ENCODE results near the gene CD151. TPM values are rescaled to one million over a fixed set of nuclear protein-coding genes. Genes with fewer than 3 reads are reported as not detected.
A peak's percentile ranks its signal among the peaks of the same experiment; 100 is the strongest.

The CD151 gene
- total RNA-seq, 1 experiment from 2014 or later, result 296 TPM

DNA sequence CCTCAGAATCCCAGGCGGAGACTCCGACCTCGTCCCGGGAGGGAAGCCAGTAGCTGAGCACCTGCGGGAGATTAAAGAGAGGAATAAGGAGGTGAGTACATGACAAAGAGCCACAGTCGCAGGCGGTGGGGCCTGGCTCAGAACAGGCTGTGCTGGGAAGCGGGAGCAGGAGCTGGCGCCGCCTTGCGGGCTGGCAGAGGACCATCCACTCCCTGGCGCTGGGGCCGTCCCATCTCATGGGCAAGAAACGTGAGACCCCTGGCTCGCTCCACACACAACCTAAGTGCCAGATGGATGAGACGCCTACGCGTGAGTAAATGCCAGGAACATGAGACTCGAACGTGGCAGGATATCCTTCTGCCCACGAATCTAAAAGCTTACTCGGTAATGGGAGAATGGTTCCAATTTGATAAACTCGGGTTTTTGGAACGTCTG lies 49.2 kb upstream of the CD151 start:
- ChIA-PET RAD21 (ENCODE audit: low non-redundant PET in 1 of 2, low total read pairs in 2 of 2, uncharacterized antibody in 2 of 2, unreplicated experiment in 2 of 2) (interaction anchor here in 1 of 2 experiments (0.7 kb wide), 1 partner anchor 88 kb away, joined by 4 read pairs; the partner anchor contains the start of genes DEAF1 and TMEM80), POLR2A (interaction anchor here (0.6 to 1.3 kb wide), 2 partner anchors 12 to 22 kb away, joined by 3 to 12 read pairs; no protein-coding TSS in a partner anchor), CTCF (interaction anchor here (0.9 to 1.9 kb wide), 7 partner anchors 8 to 229 kb away, joined by 3 to 6 read pairs (median 4); partner anchors contain the start of gene TMEM80)
- Histone ChIP-seq H3K4me2 (ENCODE audit: low read length) (peak overlapping the region; percentile 57), H3K27me3 (ENCODE audit: insufficient read depth, low read length) (no peaks in the 10 kb centered on the region), H3K9me2 (ENCODE audit: insufficient read depth) (no peaks in the 10 kb centered on the region), H3K9ac (ENCODE audit: low read length) (peak overlapping the region; percentile 11; the same call in 1 of the 2 replicates), H3K4me3 (replicated peaks in 1 of 2; ENCODE audit: low read depth in 1 of 2, low read length in 2 of 2) (no peak overlapping the region), H3K79me2 (ENCODE audit: insufficient read depth, low read length) (peaks cover 21% of the 10 kb centered on the region; the same call in 1 of the 2 replicates), H4K20me1 (ENCODE audit: insufficient read depth) (no peaks in the 10 kb centered on the region), H3K27ac (ENCODE audit: low read depth, low read length) (peak overlapping the region; percentile 45), H3K4me1 (ENCODE audit: control insufficient read depth in 1 of 2, insufficient read depth in 2 of 2, low read length in 2 of 2) (peaks cover 19 to 29% of the 10 kb centered on the region in 2 experiments), H3K36me3 (ENCODE audit: control insufficient read depth in 1 of 2, insufficient read depth in 2 of 2, low read length in 2 of 2) (no peaks in the 10 kb centered on the region), H2AFZ (ENCODE audit: low read depth, low read length, poor library complexity, severe bottlenecking) (no peak overlapping the region), H3K9me3 (ENCODE audit: control insufficient read depth in 1 of 2, insufficient read depth in 1 of 2, low read depth in 1 of 2, low read length in 2 of 2) (no peaks in the 10 kb centered on the region)
- intact Hi-C loops (cut with micrococcal nuclease), result no loop called here
- no TSS peak for BruUV-seq (replicated peaks)
- ATAC-seq, result peak; percentile 95
- DNase-seq (ENCODE audit: low read depth, low spot score), result peak; percentile 78
- TF ChIP-seq TCF7L2 (IDR thresholded peaks at IDR 0.05; ENCODE audit: borderline replicate concordance, extremely low read depth, insufficient read depth, insufficient read length) (peak; percentile 86), POLR2AphosphoS5 (IDR thresholded peaks at IDR 0.05; ENCODE audit: low read depth, low read length) (peak; percentile 45; the same call in 1 of the 2 replicates), ZFX (IDR thresholded peaks at IDR 0.05) (no peak), SIN3A (IDR thresholded peaks at IDR 0.05; ENCODE audit: low read depth) (peak; percentile 47; the same call in 1 of the 2 replicates)
- TF ChIP-seq, protein P1, sequence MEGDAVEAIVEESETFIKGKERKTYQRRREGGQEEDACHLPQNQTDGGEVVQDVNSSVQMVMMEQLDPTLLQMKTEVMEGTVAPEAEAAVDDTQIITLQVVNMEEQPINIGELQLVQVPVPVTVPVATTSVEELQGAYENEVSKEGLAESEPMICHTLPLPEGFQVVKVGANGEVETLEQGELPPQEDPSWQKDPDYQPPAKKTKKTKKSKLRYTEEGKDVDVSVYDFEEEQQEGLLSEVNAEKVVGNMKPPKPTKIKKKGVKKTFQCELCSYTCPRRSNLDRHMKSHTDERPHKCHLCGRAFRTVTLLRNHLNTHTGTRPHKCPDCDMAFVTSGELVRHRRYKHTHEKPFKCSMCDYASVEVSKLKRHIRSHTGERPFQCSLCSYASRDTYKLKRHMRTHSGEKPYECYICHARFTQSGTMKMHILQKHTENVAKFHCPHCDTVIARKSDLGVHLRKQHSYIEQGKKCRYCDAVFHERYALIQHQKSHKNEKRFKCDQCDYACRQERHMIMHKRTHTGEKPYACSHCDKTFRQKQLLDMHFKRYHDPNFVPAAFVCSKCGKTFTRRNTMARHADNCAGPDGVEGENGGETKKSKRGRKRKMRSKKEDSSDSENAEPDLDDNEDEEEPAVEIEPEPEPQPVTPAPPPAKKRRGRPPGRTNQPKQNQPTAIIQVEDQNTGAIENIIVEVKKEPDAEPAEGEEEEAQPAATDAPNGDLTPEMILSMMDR (IDR thresholded peaks at IDR 0.05 in 2 of 3, conservative IDR thresholded peaks at IDR 0.05 in 1 of 3; ENCODE audit: borderline replicate concordance in 1 of 3, insufficient read depth in 1 of 3, low read depth in 2 of 3, low read length in 2 of 3), result peak in 2 of 3 experiments; percentile 83 to 94
- TF ChIP-seq, protein P2, sequence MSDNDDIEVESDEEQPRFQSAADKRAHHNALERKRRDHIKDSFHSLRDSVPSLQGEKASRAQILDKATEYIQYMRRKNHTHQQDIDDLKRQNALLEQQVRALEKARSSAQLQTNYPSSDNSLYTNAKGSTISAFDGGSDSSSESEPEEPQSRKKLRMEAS (IDR thresholded peaks at IDR 0.05), result peak; percentile 66; the same call in 1 of the 2 replicates
- TF ChIP-seq, protein P3, sequence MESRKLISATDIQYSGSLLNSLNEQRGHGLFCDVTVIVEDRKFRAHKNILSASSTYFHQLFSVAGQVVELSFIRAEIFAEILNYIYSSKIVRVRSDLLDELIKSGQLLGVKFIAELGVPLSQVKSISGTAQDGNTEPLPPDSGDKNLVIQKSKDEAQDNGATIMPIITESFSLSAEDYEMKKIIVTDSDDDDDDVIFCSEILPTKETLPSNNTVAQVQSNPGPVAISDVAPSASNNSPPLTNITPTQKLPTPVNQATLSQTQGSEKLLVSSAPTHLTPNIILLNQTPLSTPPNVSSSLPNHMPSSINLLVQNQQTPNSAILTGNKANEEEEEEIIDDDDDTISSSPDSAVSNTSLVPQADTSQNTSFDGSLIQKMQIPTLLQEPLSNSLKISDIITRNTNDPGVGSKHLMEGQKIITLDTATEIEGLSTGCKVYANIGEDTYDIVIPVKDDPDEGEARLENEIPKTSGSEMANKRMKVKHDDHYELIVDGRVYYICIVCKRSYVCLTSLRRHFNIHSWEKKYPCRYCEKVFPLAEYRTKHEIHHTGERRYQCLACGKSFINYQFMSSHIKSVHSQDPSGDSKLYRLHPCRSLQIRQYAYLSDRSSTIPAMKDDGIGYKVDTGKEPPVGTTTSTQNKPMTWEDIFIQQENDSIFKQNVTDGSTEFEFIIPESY (IDR thresholded peaks at IDR 0.05; ENCODE audit: extremely low read depth, insufficient replicate concordance, low read length), result no peak
- TF ChIP-seq, protein P4, sequence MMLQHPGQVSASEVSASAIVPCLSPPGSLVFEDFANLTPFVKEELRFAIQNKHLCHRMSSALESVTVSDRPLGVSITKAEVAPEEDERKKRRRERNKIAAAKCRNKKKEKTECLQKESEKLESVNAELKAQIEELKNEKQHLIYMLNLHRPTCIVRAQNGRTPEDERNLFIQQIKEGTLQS (IDR thresholded peaks at IDR 0.05), result no peak
